IMR-90 (cell line): ENCODE data around the gene MLST8. TPM values are rescaled to one million over a fixed set of nuclear protein-coding genes. Genes with fewer than 3 reads are reported as not detected.

Experiments used
- ATAC-seq: fragments of 200-7000 bp; cut with Tn5 transposase; 2 replicates; pipeline ENCODE4 v1.9.1; 2020; ENCODE audit warnings: low read depth, mild to moderate bottlenecking, moderate library complexity
- BruUV-seq: library from RNA; stranded (reverse); fragments of 400-500 nt; replicated peaks from 2 replicates; lab custom pipeline; 2021; lab: Mats Ljungman, UMichigan
- CTCF ChIA-PET: fragments of 300-600 bp; formaldehyde crosslinking; extraction: SDS; loops from one replicate; lab custom pipeline; 2021; ENCODE audit warnings: antibody characterized with exemption; lab: Yijun Ruan, JAX
- POLR2A ChIA-PET: fragments of 300-600 bp; sonication (Branson Sonifier 250); formaldehyde crosslinking; loops from one replicate; lab custom pipeline; 2022; ENCODE audit warnings: antibody characterized with exemption; ENCODE audit not compliant: unreplicated experiment; lab: Charles Lee
- DNase-seq: peaks from one replicate; pipeline ENCODE4 v3.0.0; 2013
- H2AFZ ChIP-seq: replicated peaks from 2 replicates; pipeline ENCODE3; 2013; ENCODE audit warnings: low read length, mild to moderate bottlenecking; ENCODE audit not compliant: poor library complexity
- H2AK5ac ChIP-seq: 2 replicates; pipeline ENCODE4 v1.6.1; 2013; ENCODE audit warnings: low read depth, low read length, inconsistent platforms
- H2AK9ac ChIP-seq: replicated peaks from 2 replicates; pipeline ENCODE3; 2013; ENCODE audit warnings: mild to moderate bottlenecking, low read depth, low read length, moderate library complexity; ENCODE audit not compliant: poor library complexity
- H2BK120ac ChIP-seq: 2 replicates; pipeline ENCODE4 v1.6.1; 2013; ENCODE audit warnings: low read depth, low read length, inconsistent platforms
- H2BK15ac ChIP-seq: 3 replicates; pipeline ENCODE4 v1.6.1; 2013; ENCODE audit warnings: low read depth, low read length, inconsistent platforms
- H2BK20ac ChIP-seq: 2 replicates; pipeline ENCODE4 v1.6.1; 2013; ENCODE audit warnings: low read depth, mild to moderate bottlenecking, inconsistent platforms, low read length, moderate library complexity
- H2BK5ac ChIP-seq: 2 replicates; pipeline ENCODE4 v1.6.1; 2013; ENCODE audit warnings: mild to moderate bottlenecking, low read depth, low read length, inconsistent platforms; ENCODE audit not compliant: poor library complexity, severe bottlenecking
- H3K14ac ChIP-seq: replicated peaks from 2 replicates; pipeline ENCODE4 v1.6.1; 2013; ENCODE audit warnings: low read depth, low read length, inconsistent platforms
- H3K18ac ChIP-seq: 2 replicates; pipeline ENCODE4 v1.6.1; 2013; ENCODE audit warnings: low read depth, low read length, control low read depth
- H3K23ac ChIP-seq: 2 replicates; pipeline ENCODE4 v1.6.1; 2013; ENCODE audit warnings: low read depth, low read length, inconsistent platforms
- H3K27ac ChIP-seq: 2 replicates; pipeline ENCODE4 v1.5.1; 2013; ENCODE audit warnings: mild to moderate bottlenecking, control low read depth, low read length; ENCODE audit not compliant: insufficient read depth
- H3K27me3 ChIP-seq: 2 replicates; pipeline ENCODE4 v1.6.1; 2013; ENCODE audit warnings: low read length; ENCODE audit not compliant: control insufficient read depth, insufficient read depth
- H3K36me3 ChIP-seq: 2 replicates; pipeline ENCODE4 v1.6.1; 2013; ENCODE audit warnings: low read length, mixed read lengths; ENCODE audit not compliant: control insufficient read depth, insufficient read depth
- H3K4ac ChIP-seq: 2 replicates; pipeline ENCODE4 v1.6.1; 2013; ENCODE audit warnings: low read depth, low read length, inconsistent platforms
- H3K4me1 ChIP-seq: 2 replicates; pipeline ENCODE4 v1.6.1; 2013; ENCODE audit warnings: low read length, mixed read lengths; ENCODE audit not compliant: control insufficient read depth, insufficient read depth
- H3K4me2 ChIP-seq: 2 replicates; pipeline ENCODE4 v1.6.1; 2013; ENCODE audit warnings: low read depth, mild to moderate bottlenecking, control low read depth, low read length, moderate library complexity
- H3K4me3 ChIP-seq: 2 replicates; pipeline ENCODE4 v1.5.1; 2013; ENCODE audit warnings: low read depth, mild to moderate bottlenecking, control low read depth, low read length, moderate library complexity; ENCODE audit not compliant: insufficient read depth
- H3K56ac ChIP-seq: 2 replicates; pipeline ENCODE4 v1.6.1; 2013; ENCODE audit warnings: low read length, inconsistent platforms; ENCODE audit not compliant: insufficient read depth; ENCODE audit errors: extremely low read depth
- H3K79me1 ChIP-seq, 2 experiments: 2 replicates each; pipeline ENCODE4 v1.6.1; 2013; ENCODE audit warnings: low read length in 2 of 2, inconsistent platforms in 1 of 2, low read depth in 1 of 2
- H3K9ac ChIP-seq: 2 replicates; pipeline ENCODE4 v1.6.1; 2013; ENCODE audit warnings: low read depth, low read length, control low read depth
- H3K9me1 ChIP-seq: 2 replicates; pipeline ENCODE4 v1.6.1; 2013; ENCODE audit warnings: low read length, inconsistent platforms; ENCODE audit not compliant: insufficient read depth
- H3K9me3 ChIP-seq: 2 replicates; pipeline ENCODE4 v1.6.1; 2013; ENCODE audit warnings: low read length; ENCODE audit not compliant: control insufficient read depth, insufficient read depth
- H4K20me1 ChIP-seq: 2 replicates; pipeline ENCODE4 v1.6.1; 2013; ENCODE audit warnings: low read length, inconsistent platforms; ENCODE audit not compliant: insufficient read depth
- H4K5ac ChIP-seq: 2 replicates; pipeline ENCODE4 v1.6.1; 2013; ENCODE audit warnings: mild to moderate bottlenecking, low read depth, low read length, control low read depth
- H4K8ac ChIP-seq, 2 experiments: 2 replicates each; pipeline ENCODE4 v1.6.1; 2013; ENCODE audit warnings: low read depth in 2 of 2, low read length in 2 of 2, control low read depth in 1 of 2, inconsistent platforms in 1 of 2
- H4K91ac ChIP-seq: 2 replicates; pipeline ENCODE4 v1.6.1; 2013; ENCODE audit warnings: low read depth, low read length, inconsistent platforms; ENCODE audit not compliant: insufficient read depth
- CEBPB ChIP-seq: IDR thresholded peaks from 2 replicates; pipeline ENCODE4 v1.6.1; 2012; ENCODE audit warnings: low read depth, low read length, improper control_type of control experiment
- ELK1 ChIP-seq: fragments of 150-350 bp; IDR thresholded peaks from 2 replicates; pipeline ENCODE4 v1.6.1; 2016; ENCODE audit warnings: low read depth, mild to moderate bottlenecking, low read length, moderate library complexity, borderline replicate concordance
- POLR2A ChIP-seq: IDR thresholded peaks from 2 replicates; pipeline ENCODE4 v1.6.1; 2012; ENCODE audit warnings: mild to moderate bottlenecking, low read depth, low read length
- RAD21 ChIP-seq: IDR thresholded peaks from 2 replicates; pipeline ENCODE4 v1.6.1; 2012; ENCODE audit warnings: low read length, improper control_type of control experiment
- RFX5 ChIP-seq: IDR thresholded peaks from 2 replicates; pipeline ENCODE4 v1.8.0; 2012; ENCODE audit warnings: low read depth, mild to moderate bottlenecking, low read length, moderate library complexity
- SMC3 ChIP-seq: fragments of 150-350 bp; IDR thresholded peaks from 2 replicates; pipeline ENCODE4 v1.6.1; 2016; ENCODE audit warnings: low read depth, mild to moderate bottlenecking, antibody characterized with exemption, low read length, moderate library complexity
- USF2 ChIP-seq: fragments of 150-350 bp; IDR thresholded peaks from 2 replicates; pipeline ENCODE4 v1.6.1; 2017; ENCODE audit warnings: mild to moderate bottlenecking, antibody characterized with exemption, low read length, low read depth
- WGBS, 2 experiments: methylation state at CpG; one replicate each; pipeline versions ENCODE4 v1.1.5 to v1.1.7; 2013; ENCODE audit warnings: missing lambda C conversion rate in 2 of 2; ENCODE audit not compliant: insufficient read length in 1 of 2; ENCODE audit errors: extremely low coverage in 2 of 2; 5-methylcytosine and 5-hydroxymethylcytosine counted together
- dilution Hi-C: fragments of 300-500 bp; cut with HindIII; formaldehyde crosslinking; loops from one replicate; pipeline ENCODE4 v1.14.3; 2018; ENCODE audit warnings: low sequenced_read_pairs; ENCODE audit not compliant: unreplicated experiment
- in situ Hi-C: fragments of 300-500 bp; cut with MboI; formaldehyde crosslinking; loops from 3 replicates; pipeline ENCODE4 v1.14.3; 2019; ENCODE audit warnings: low sequenced_read_pairs, inconsistent platforms, mixed read lengths
- intact Hi-C: fragments of 100-400 bp; cut with micrococcal nuclease; formaldehyde crosslinking; loops from 2 replicates; pipeline ENCODE4 v1.10.0; 2022
- polyA plus RNA-seq, 3 experiments: library from polyadenylated mRNA; depleted of rRNA; stranded (reverse); fragments of >200 nt; gene quantifications; 2 replicates each; pipeline ENCODE4 v1.2.3, GENCODE V29; 2012; ENCODE audit warnings: low replicate concordance in 1 of 3
- total RNA-seq: library from RNA; depleted of rRNA; stranded (reverse); fragments of >200 nt; gene quantifications from 2 replicates; pipeline ENCODE4 v1.2.3, GENCODE V29; 2012
- TF ChIP-seq, protein P1 (sequence below): conservative IDR thresholded peaks from 2 replicates; pipeline ENCODE4 v1.5.1; 2012; ENCODE audit warnings: mild to moderate bottlenecking, low read depth, low read length, improper control_type of control experiment

Gene MLST8
- total and polyA plus RNA-seq, 2 of the 4 experiments (the other 2 are of a cell fraction): 34.4 to 93.7 TPM

DNA sequence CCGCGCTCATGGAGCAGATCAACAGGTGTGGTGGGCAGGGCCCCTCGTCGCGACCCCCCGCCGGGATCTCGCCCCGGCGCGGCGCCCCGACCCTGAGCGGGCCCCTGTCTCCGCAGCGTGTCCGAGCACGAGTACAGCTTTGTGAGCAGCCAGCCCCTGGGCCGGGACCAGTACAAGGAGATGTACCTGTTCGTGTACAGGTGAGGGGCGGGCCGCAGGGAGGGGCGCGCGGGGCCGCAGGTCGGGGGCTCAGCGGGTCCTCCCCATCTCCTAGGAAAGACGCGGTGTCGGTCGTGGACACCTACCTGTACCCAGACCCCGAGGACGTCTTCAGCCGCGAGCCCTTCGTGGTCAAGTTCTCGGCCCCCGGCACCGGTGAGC lies 31.8 kb downstream of the MLST8 start:
- Histone ChIP-seq H3K14ac (no peak overlapping the region), H3K4me3 (peak overlapping the region; percentile 6), H3K4me2 (peak overlapping the region; percentile 68), H2AK9ac (peak overlapping the region; percentile 65), H3K27me3 (peaks cover 9% of the 10 kb centered on the region), H3K27ac (no peak overlapping the region), H3K56ac (no peak overlapping the region), H3K18ac (no peak overlapping the region), H3K4ac (no peak overlapping the region), H4K20me1 (peaks cover 14% of the 10 kb centered on the region), H4K91ac (no peak overlapping the region), H3K4me1 (peaks cover 5% of the 10 kb centered on the region; the same call in 1 of the 2 replicates), H2BK20ac (no peak overlapping the region), H4K8ac (no peak overlapping the region), H3K23ac (no peak overlapping the region), H2BK5ac (no peak overlapping the region), H2AFZ (peak overlapping the region; percentile 43), H3K9me1 (no peaks in the 10 kb centered on the region), H2BK15ac (no peak overlapping the region), H3K36me3 (peaks cover 36% of the 10 kb centered on the region), H4K5ac (no peak overlapping the region), H2BK120ac (no peak overlapping the region), H2AK5ac (no peak overlapping the region), H3K9ac (no peak overlapping the region), H3K79me1 (no peaks in the 10 kb centered on the region), H3K9me3 (no peaks in the 10 kb centered on the region)
- DNase-seq: no peak
- in situ Hi-C loops: no loop called here
- WGBS, 2 experiments: 15% methylated on average over 14 of the region's 40 CpGs; no CpG with 5 or more reads in 1 of the 2 experiments
- intact Hi-C loops: no loop called here
- ChIA-PET POLR2A (no interaction called here), CTCF (interaction anchor here (1.2 kb wide), 1 partner anchor 11 kb away, joined by 4 read pairs; no protein-coding TSS in a partner anchor)
- ATAC-seq: no peak
- dilution Hi-C loops: no loop called here
- TF ChIP-seq, protein P1, sequence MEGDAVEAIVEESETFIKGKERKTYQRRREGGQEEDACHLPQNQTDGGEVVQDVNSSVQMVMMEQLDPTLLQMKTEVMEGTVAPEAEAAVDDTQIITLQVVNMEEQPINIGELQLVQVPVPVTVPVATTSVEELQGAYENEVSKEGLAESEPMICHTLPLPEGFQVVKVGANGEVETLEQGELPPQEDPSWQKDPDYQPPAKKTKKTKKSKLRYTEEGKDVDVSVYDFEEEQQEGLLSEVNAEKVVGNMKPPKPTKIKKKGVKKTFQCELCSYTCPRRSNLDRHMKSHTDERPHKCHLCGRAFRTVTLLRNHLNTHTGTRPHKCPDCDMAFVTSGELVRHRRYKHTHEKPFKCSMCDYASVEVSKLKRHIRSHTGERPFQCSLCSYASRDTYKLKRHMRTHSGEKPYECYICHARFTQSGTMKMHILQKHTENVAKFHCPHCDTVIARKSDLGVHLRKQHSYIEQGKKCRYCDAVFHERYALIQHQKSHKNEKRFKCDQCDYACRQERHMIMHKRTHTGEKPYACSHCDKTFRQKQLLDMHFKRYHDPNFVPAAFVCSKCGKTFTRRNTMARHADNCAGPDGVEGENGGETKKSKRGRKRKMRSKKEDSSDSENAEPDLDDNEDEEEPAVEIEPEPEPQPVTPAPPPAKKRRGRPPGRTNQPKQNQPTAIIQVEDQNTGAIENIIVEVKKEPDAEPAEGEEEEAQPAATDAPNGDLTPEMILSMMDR: no peak
- TF ChIP-seq SMC3 (no peak), ELK1 (no peak), USF2 (no peak), POLR2A (no peak), CEBPB (no peak), RFX5 (no peak), RAD21 (no peak)
- BruUV-seq: no TSS peak
